ENCODE measurements around the gene SST.

GRCh38 chr3:187702507-187703033, 32.4 kb upstream of the SST start, which contains the start of gene RTP2:
- TF ChIP-seq CTCF (IDR thresholded peaks at IDR 0.05; ENCODE audit: low read depth, low read length) (no peak), EZH2phosphoT487 (IDR thresholded peaks at IDR 0.05; ENCODE audit: low read depth) (no peak)
